NT2/D1 (cell line): ENCODE measurements around the gene LRRTM4.

Source experiments
- YY1 ChIP-seq: IDR thresholded peaks from 2 replicates; pipeline ENCODE4 v1.6.1; 2011; ENCODE audit not compliant: insufficient read length, insufficient read depth
- ZNF274 ChIP-seq: IDR thresholded peaks from 2 replicates; pipeline ENCODE4 v1.6.1; 2011; ENCODE audit warnings: mild to moderate bottlenecking, low read depth, low read length

DNA sequence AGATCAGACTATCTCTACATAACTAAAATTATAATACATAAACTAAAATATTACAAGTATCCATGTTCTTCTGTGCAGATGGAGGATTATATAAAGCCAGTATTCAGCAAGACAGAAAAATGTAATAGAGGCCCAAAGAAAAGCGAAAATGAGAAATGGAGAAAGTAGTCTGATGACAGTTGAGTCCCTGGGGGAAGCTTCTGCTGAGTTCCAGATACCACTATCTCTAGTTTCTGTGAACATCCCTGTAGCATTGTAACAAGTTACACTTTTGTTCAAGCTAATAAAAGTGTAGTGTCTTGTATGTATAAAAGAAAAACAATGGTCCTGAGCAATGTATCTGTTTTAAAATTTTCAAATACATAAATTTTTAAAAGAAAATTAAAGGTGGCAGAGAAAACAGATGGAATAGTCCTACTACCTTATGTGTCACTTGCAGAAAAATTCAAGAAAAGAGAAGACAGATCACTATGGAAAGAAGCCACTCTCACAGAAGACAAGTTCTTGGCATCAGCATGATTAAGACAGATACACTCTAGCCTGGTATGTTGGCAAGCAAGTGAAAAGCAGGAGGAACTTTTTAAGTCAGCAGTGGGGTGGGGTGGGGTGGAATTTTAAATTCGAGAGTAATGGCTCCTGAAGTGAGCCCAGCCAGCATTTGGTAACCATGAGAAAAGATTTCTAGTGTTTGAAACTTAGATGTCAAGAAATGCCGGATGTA, 541.9 kb downstream of the LRRTM4 start:
- TF ChIP-seq ZNF274 (no peak), YY1 (no peak)
